IMR-90 (cell line): Measurements from ENCODE around the gene NDUFB5. TPM values are rescaled to one million over a fixed set of nuclear protein-coding genes. Genes with fewer than 3 reads are reported as not detected.

Experiments
- ATAC-seq: fragments of 200-7000 bp; cut with Tn5 transposase; 2 replicates; pipeline ENCODE4 v1.9.1; 2020; ENCODE audit warnings: low read depth, mild to moderate bottlenecking, moderate library complexity
- BruUV-seq: library from RNA; stranded (reverse); fragments of 400-500 nt; replicated peaks from 2 replicates; lab custom pipeline; 2021; lab: Mats Ljungman, UMichigan
- CTCF ChIA-PET: fragments of 300-600 bp; formaldehyde crosslinking; extraction: SDS; loops from one replicate; lab custom pipeline; 2021; ENCODE audit warnings: antibody characterized with exemption; lab: Yijun Ruan, JAX
- POLR2A ChIA-PET: fragments of 300-600 bp; sonication (Branson Sonifier 250); formaldehyde crosslinking; loops from one replicate; lab custom pipeline; 2022; ENCODE audit warnings: antibody characterized with exemption; ENCODE audit not compliant: unreplicated experiment; lab: Charles Lee
- DNase-seq: peaks from one replicate; pipeline ENCODE4 v3.0.0; 2013
- H2AFZ ChIP-seq: replicated peaks from 2 replicates; pipeline ENCODE3; 2013; ENCODE audit warnings: low read length, mild to moderate bottlenecking; ENCODE audit not compliant: poor library complexity
- H2AK5ac ChIP-seq: 2 replicates; pipeline ENCODE4 v1.6.1; 2013; ENCODE audit warnings: low read depth, low read length, inconsistent platforms
- H2AK9ac ChIP-seq: replicated peaks from 2 replicates; pipeline ENCODE3; 2013; ENCODE audit warnings: mild to moderate bottlenecking, low read depth, low read length, moderate library complexity; ENCODE audit not compliant: poor library complexity
- H2BK120ac ChIP-seq: 2 replicates; pipeline ENCODE4 v1.6.1; 2013; ENCODE audit warnings: low read depth, low read length, inconsistent platforms
- H2BK15ac ChIP-seq: 3 replicates; pipeline ENCODE4 v1.6.1; 2013; ENCODE audit warnings: low read depth, low read length, inconsistent platforms
- H2BK20ac ChIP-seq: 2 replicates; pipeline ENCODE4 v1.6.1; 2013; ENCODE audit warnings: low read depth, mild to moderate bottlenecking, inconsistent platforms, low read length, moderate library complexity
- H2BK5ac ChIP-seq: 2 replicates; pipeline ENCODE4 v1.6.1; 2013; ENCODE audit warnings: mild to moderate bottlenecking, low read depth, low read length, inconsistent platforms; ENCODE audit not compliant: poor library complexity, severe bottlenecking
- H3K14ac ChIP-seq: replicated peaks from 2 replicates; pipeline ENCODE4 v1.6.1; 2013; ENCODE audit warnings: low read depth, low read length, inconsistent platforms
- H3K18ac ChIP-seq: 2 replicates; pipeline ENCODE4 v1.6.1; 2013; ENCODE audit warnings: low read depth, low read length, control low read depth
- H3K23ac ChIP-seq: 2 replicates; pipeline ENCODE4 v1.6.1; 2013; ENCODE audit warnings: low read depth, low read length, inconsistent platforms
- H3K27ac ChIP-seq: 2 replicates; pipeline ENCODE4 v1.5.1; 2013; ENCODE audit warnings: mild to moderate bottlenecking, control low read depth, low read length; ENCODE audit not compliant: insufficient read depth
- H3K27me3 ChIP-seq: 2 replicates; pipeline ENCODE4 v1.6.1; 2013; ENCODE audit warnings: low read length; ENCODE audit not compliant: control insufficient read depth, insufficient read depth
- H3K36me3 ChIP-seq: 2 replicates; pipeline ENCODE4 v1.6.1; 2013; ENCODE audit warnings: low read length, mixed read lengths; ENCODE audit not compliant: control insufficient read depth, insufficient read depth
- H3K4ac ChIP-seq: 2 replicates; pipeline ENCODE4 v1.6.1; 2013; ENCODE audit warnings: low read depth, low read length, inconsistent platforms
- H3K4me1 ChIP-seq: 2 replicates; pipeline ENCODE4 v1.6.1; 2013; ENCODE audit warnings: low read length, mixed read lengths; ENCODE audit not compliant: control insufficient read depth, insufficient read depth
- H3K4me2 ChIP-seq: 2 replicates; pipeline ENCODE4 v1.6.1; 2013; ENCODE audit warnings: low read depth, mild to moderate bottlenecking, control low read depth, low read length, moderate library complexity
- H3K4me3 ChIP-seq: 2 replicates; pipeline ENCODE4 v1.5.1; 2013; ENCODE audit warnings: low read depth, mild to moderate bottlenecking, control low read depth, low read length, moderate library complexity; ENCODE audit not compliant: insufficient read depth
- H3K56ac ChIP-seq: 2 replicates; pipeline ENCODE4 v1.6.1; 2013; ENCODE audit warnings: low read length, inconsistent platforms; ENCODE audit not compliant: insufficient read depth; ENCODE audit errors: extremely low read depth
- H3K79me1 ChIP-seq, 2 experiments: 2 replicates each; pipeline ENCODE4 v1.6.1; 2013; ENCODE audit warnings: low read length in 2 of 2, inconsistent platforms in 1 of 2, low read depth in 1 of 2
- H3K9ac ChIP-seq: 2 replicates; pipeline ENCODE4 v1.6.1; 2013; ENCODE audit warnings: low read depth, low read length, control low read depth
- H3K9me1 ChIP-seq: 2 replicates; pipeline ENCODE4 v1.6.1; 2013; ENCODE audit warnings: low read length, inconsistent platforms; ENCODE audit not compliant: insufficient read depth
- H3K9me3 ChIP-seq: 2 replicates; pipeline ENCODE4 v1.6.1; 2013; ENCODE audit warnings: low read length; ENCODE audit not compliant: control insufficient read depth, insufficient read depth
- H4K20me1 ChIP-seq: 2 replicates; pipeline ENCODE4 v1.6.1; 2013; ENCODE audit warnings: low read length, inconsistent platforms; ENCODE audit not compliant: insufficient read depth
- H4K5ac ChIP-seq: 2 replicates; pipeline ENCODE4 v1.6.1; 2013; ENCODE audit warnings: mild to moderate bottlenecking, low read depth, low read length, control low read depth
- H4K8ac ChIP-seq, 2 experiments: 2 replicates each; pipeline ENCODE4 v1.6.1; 2013; ENCODE audit warnings: low read depth in 2 of 2, low read length in 2 of 2, control low read depth in 1 of 2, inconsistent platforms in 1 of 2
- H4K91ac ChIP-seq: 2 replicates; pipeline ENCODE4 v1.6.1; 2013; ENCODE audit warnings: low read depth, low read length, inconsistent platforms; ENCODE audit not compliant: insufficient read depth
- BHLHE40 ChIP-seq: fragments of 150-350 bp; IDR thresholded peaks from 2 replicates; pipeline ENCODE4 v1.6.1; 2016; ENCODE audit warnings: mild to moderate bottlenecking, low read depth, low read length
- CEBPB ChIP-seq: IDR thresholded peaks from 2 replicates; pipeline ENCODE4 v1.6.1; 2012; ENCODE audit warnings: low read depth, low read length, improper control_type of control experiment
- CHD1 ChIP-seq: IDR thresholded peaks from 2 replicates; pipeline ENCODE4 v1.6.1; 2012; ENCODE audit warnings: low read depth, low read length, improper control_type of control experiment
- ELK1 ChIP-seq: fragments of 150-350 bp; IDR thresholded peaks from 2 replicates; pipeline ENCODE4 v1.6.1; 2016; ENCODE audit warnings: low read depth, mild to moderate bottlenecking, low read length, moderate library complexity, borderline replicate concordance
- FOS ChIP-seq: fragments of 150-350 bp; IDR thresholded peaks from 2 replicates; pipeline ENCODE4 v1.6.1; 2016; ENCODE audit warnings: low read depth, low read length
- MAFK ChIP-seq: IDR thresholded peaks from 2 replicates; pipeline ENCODE4 v1.6.1; 2012; ENCODE audit warnings: low read depth, low read length, improper control_type of control experiment
- MAZ ChIP-seq: IDR thresholded peaks from 2 replicates; pipeline ENCODE4 v1.6.1; 2012; ENCODE audit warnings: low read depth, mild to moderate bottlenecking, low read length, improper control_type of control experiment, moderate library complexity, borderline replicate concordance
- MXI1 ChIP-seq: IDR thresholded peaks from 2 replicates; pipeline ENCODE4 v1.6.1; 2012; ENCODE audit warnings: low read depth, mild to moderate bottlenecking, low read length, moderate library complexity, borderline replicate concordance
- NFE2L2 ChIP-seq: fragments of 150-350 bp; IDR thresholded peaks from 2 replicates; pipeline ENCODE4 v1.6.1; 2016; ENCODE audit warnings: low read depth, mild to moderate bottlenecking, low read length
- POLR2A ChIP-seq: IDR thresholded peaks from 2 replicates; pipeline ENCODE4 v1.6.1; 2012; ENCODE audit warnings: mild to moderate bottlenecking, low read depth, low read length
- RAD21 ChIP-seq: IDR thresholded peaks from 2 replicates; pipeline ENCODE4 v1.6.1; 2012; ENCODE audit warnings: low read length, improper control_type of control experiment
- RFX5 ChIP-seq: IDR thresholded peaks from 2 replicates; pipeline ENCODE4 v1.8.0; 2012; ENCODE audit warnings: low read depth, mild to moderate bottlenecking, low read length, moderate library complexity
- SMC3 ChIP-seq: fragments of 150-350 bp; IDR thresholded peaks from 2 replicates; pipeline ENCODE4 v1.6.1; 2016; ENCODE audit warnings: low read depth, mild to moderate bottlenecking, antibody characterized with exemption, low read length, moderate library complexity
- WGBS, 2 experiments: methylation state at CpG; one replicate each; pipeline versions ENCODE4 v1.1.5 to v1.1.7; 2013; ENCODE audit warnings: missing lambda C conversion rate in 2 of 2; ENCODE audit not compliant: insufficient read length in 1 of 2; ENCODE audit errors: extremely low coverage in 2 of 2; 5-methylcytosine and 5-hydroxymethylcytosine counted together
- dilution Hi-C: fragments of 300-500 bp; cut with HindIII; formaldehyde crosslinking; loops from one replicate; pipeline ENCODE4 v1.14.3; 2018; ENCODE audit warnings: low sequenced_read_pairs; ENCODE audit not compliant: unreplicated experiment
- in situ Hi-C: fragments of 300-500 bp; cut with MboI; formaldehyde crosslinking; loops from 3 replicates; pipeline ENCODE4 v1.14.3; 2019; ENCODE audit warnings: low sequenced_read_pairs, inconsistent platforms, mixed read lengths
- intact Hi-C: fragments of 100-400 bp; cut with micrococcal nuclease; formaldehyde crosslinking; loops from 2 replicates; pipeline ENCODE4 v1.10.0; 2022
- polyA plus RNA-seq, 3 experiments: library from polyadenylated mRNA; depleted of rRNA; stranded (reverse); fragments of >200 nt; gene quantifications; 2 replicates each; pipeline ENCODE4 v1.2.3, GENCODE V29; 2012; ENCODE audit warnings: low replicate concordance in 1 of 3
- total RNA-seq: library from RNA; depleted of rRNA; stranded (reverse); fragments of >200 nt; gene quantifications from 2 replicates; pipeline ENCODE4 v1.2.3, GENCODE V29; 2012
- TF ChIP-seq, protein P1 (sequence below): conservative IDR thresholded peaks from 2 replicates; pipeline ENCODE4 v1.5.1; 2012; ENCODE audit warnings: mild to moderate bottlenecking, low read depth, low read length, improper control_type of control experiment
- TF ChIP-seq, protein P2 (sequence below): fragments of 150-350 bp; IDR thresholded peaks from 2 replicates; pipeline ENCODE4 v1.6.1; 2017; ENCODE audit warnings: mild to moderate bottlenecking, antibody characterized with exemption, low read length, low read depth

NDUFB5 gene
- total and polyA plus RNA-seq, 2 of the 4 experiments (the other 2 are of a cell fraction) = 17.2 to 29.3 TPM

- Histone ChIP-seq H3K18ac (no peak overlapping the region), H3K4me3 (no peak overlapping the region), H3K27me3 (no peaks in the 10 kb centered on the region), H3K9me1 (peaks cover 7% of the 10 kb centered on the region; the same call in 1 of the 2 replicates), H4K20me1 (peaks cover 14% of the 10 kb centered on the region), H3K9me3 (no peaks in the 10 kb centered on the region), H4K91ac (no peak overlapping the region), H4K8ac (no peak overlapping the region), H2BK20ac (no peak overlapping the region), H2BK120ac (no peak overlapping the region), H3K4me2 (no peak overlapping the region), H3K27ac (no peak overlapping the region), H3K36me3 (no peaks in the 10 kb centered on the region; the same call in 1 of the 2 replicates), H3K9ac (no peak overlapping the region), H4K5ac (no peak overlapping the region), H2AFZ (no peak overlapping the region), H3K14ac (no peak overlapping the region), H2BK5ac (no peak overlapping the region), H3K4me1 (peaks cover 5% of the 10 kb centered on the region), H3K4ac (no peak overlapping the region), H2BK15ac (no peak overlapping the region), H3K23ac (no peak overlapping the region), H2AK9ac (no peak overlapping the region), H3K79me1 (peaks cover 24 to 69% of the 10 kb centered on the region in 2 experiments), H3K56ac (no peak overlapping the region), H2AK5ac (peak overlapping the region; percentile 28; the same call in 1 of the 2 replicates)
- no TSS peak for BruUV-seq
- in situ Hi-C loops = no loop called here
- 100% methylated on average over 2 of the region's 4 CpGs; no CpG with 5 or more reads in 1 of the 2 experiments for WGBS, 2 experiments
- no peak for TF ChIP-seq BHLHE40
- no peak for TF ChIP-seq CEBPB
- TF ChIP-seq MAFK = no peak
- TF ChIP-seq MXI1 = no peak
- TF ChIP-seq MAZ = no peak
- TF ChIP-seq CHD1 = no peak
- TF ChIP-seq FOS = no peak
- TF ChIP-seq SMC3 = no peak
- TF ChIP-seq, protein P1, sequence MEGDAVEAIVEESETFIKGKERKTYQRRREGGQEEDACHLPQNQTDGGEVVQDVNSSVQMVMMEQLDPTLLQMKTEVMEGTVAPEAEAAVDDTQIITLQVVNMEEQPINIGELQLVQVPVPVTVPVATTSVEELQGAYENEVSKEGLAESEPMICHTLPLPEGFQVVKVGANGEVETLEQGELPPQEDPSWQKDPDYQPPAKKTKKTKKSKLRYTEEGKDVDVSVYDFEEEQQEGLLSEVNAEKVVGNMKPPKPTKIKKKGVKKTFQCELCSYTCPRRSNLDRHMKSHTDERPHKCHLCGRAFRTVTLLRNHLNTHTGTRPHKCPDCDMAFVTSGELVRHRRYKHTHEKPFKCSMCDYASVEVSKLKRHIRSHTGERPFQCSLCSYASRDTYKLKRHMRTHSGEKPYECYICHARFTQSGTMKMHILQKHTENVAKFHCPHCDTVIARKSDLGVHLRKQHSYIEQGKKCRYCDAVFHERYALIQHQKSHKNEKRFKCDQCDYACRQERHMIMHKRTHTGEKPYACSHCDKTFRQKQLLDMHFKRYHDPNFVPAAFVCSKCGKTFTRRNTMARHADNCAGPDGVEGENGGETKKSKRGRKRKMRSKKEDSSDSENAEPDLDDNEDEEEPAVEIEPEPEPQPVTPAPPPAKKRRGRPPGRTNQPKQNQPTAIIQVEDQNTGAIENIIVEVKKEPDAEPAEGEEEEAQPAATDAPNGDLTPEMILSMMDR = no peak
- TF ChIP-seq, protein P2, sequence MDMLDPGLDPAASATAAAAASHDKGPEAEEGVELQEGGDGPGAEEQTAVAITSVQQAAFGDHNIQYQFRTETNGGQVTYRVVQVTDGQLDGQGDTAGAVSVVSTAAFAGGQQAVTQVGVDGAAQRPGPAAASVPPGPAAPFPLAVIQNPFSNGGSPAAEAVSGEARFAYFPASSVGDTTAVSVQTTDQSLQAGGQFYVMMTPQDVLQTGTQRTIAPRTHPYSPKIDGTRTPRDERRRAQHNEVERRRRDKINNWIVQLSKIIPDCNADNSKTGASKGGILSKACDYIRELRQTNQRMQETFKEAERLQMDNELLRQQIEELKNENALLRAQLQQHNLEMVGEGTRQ = no peak
- no peak for TF ChIP-seq ELK1
- no peak for TF ChIP-seq RFX5
- no peak for TF ChIP-seq NFE2L2
- TF ChIP-seq RAD21 = no peak
- TF ChIP-seq POLR2A = no peak
- CTCF ChIA-PET = no interaction called here
- POLR2A ChIA-PET = no interaction called here
- intact Hi-C loops = no loop called here
- dilution Hi-C loops = no loop called here
- ATAC-seq (no peak), DNase-seq (no peak)
Measured at GRCh38 chr3:179672918-179673317, 68.3 kb downstream of the NDUFB5 start.
